Activated CD8-positive, alpha-beta memory T cell treated with anti-CD3 and anti-CD28 coated beads, Interleukin-2, amount 10 ng/mL, durations not matched to agents 7 days and 5 days (primary cell): ENCODE data around the gene PGM1. TPM values are rescaled to one million over a fixed set of nuclear protein-coding genes. Genes with fewer than 3 reads are reported as not detected.
A peak's percentile ranks its signal among the peaks of the same experiment; 100 is the strongest.

ENCODE experiments used
- ATAC-seq: fragments of 150-1000 bp; cut with Tn5 transposase; one replicate; pipeline ENCODE4 v1.10.0; 2021; ENCODE audit warnings: moderate library complexity
- CTCF ChIA-PET: fragments of 350-600 bp; sonication (Branson Sonifier 250); formaldehyde crosslinking; loops from one replicate; lab custom pipeline; 2021; ENCODE audit warnings: antibody characterized with exemption; lab: Charles Lee
- DNase-seq: peaks from one replicate; pipeline ENCODE4 v3.0.0-alpha.2; 2020
- H3K27ac Mint-ChIP-seq: one replicate; pipeline ENCODE4 v1.8.0; 2021; ENCODE audit warnings: mild to moderate bottlenecking, mixed read lengths
- H3K27me3 Mint-ChIP-seq: one replicate; pipeline ENCODE4 v1.8.0; 2021; ENCODE audit warnings: mixed read lengths
- H3K36me3 Mint-ChIP-seq: one replicate; pipeline ENCODE4 v1.8.0; 2021; ENCODE audit warnings: mild to moderate bottlenecking, mixed read lengths
- H3K4me1 Mint-ChIP-seq: one replicate; pipeline ENCODE4 v1.8.0; 2021; ENCODE audit warnings: mixed read lengths
- H3K4me3 Mint-ChIP-seq: one replicate; pipeline ENCODE4 v1.8.0; 2021; ENCODE audit warnings: mild to moderate bottlenecking, moderate library complexity, mixed read lengths
- H3K9me3 Mint-ChIP-seq: one replicate; pipeline ENCODE4 v1.8.0; 2022; ENCODE audit warnings: low read depth, mixed read lengths
- total RNA-seq, 2 experiments: library from RNA; stranded (reverse); gene quantifications; one replicate each; pipeline ENCODE4 v1.2.3, GENCODE V29; 2021

Gene PGM1
- total RNA-seq, 2 experiments from 2014 or later = 31.5 to 32.8 TPM

- Mint-ChIP-seq H3K4me3 (no peak overlapping the region), H3K27ac (no peak overlapping the region), H3K36me3 (no peaks in the 10 kb centered on the region), H3K4me1 (no peaks in the 10 kb centered on the region), H3K27me3 (peaks cover 4% of the 10 kb centered on the region), H3K9me3 (peaks cover 4% of the 10 kb centered on the region)
- CTCF ChIA-PET = interaction anchor here (2.4 kb wide), 1 partner anchor 8 kb away, joined by 12 read pairs; no protein-coding TSS in a partner anchor
- DNase-seq = no peak
- ATAC-seq = no peak
These were observed 90.5 kb downstream of the PGM1 start for GRCh38 chr1:63683759-63684158.

GRCh38 chr1:63686696-63687095 lies 93.5 kb downstream of the PGM1 start:
- CTCF ChIA-PET = no interaction called here
- no peaks in the 10 kb centered on the region for H3K9me3 Mint-ChIP-seq

DNA sequence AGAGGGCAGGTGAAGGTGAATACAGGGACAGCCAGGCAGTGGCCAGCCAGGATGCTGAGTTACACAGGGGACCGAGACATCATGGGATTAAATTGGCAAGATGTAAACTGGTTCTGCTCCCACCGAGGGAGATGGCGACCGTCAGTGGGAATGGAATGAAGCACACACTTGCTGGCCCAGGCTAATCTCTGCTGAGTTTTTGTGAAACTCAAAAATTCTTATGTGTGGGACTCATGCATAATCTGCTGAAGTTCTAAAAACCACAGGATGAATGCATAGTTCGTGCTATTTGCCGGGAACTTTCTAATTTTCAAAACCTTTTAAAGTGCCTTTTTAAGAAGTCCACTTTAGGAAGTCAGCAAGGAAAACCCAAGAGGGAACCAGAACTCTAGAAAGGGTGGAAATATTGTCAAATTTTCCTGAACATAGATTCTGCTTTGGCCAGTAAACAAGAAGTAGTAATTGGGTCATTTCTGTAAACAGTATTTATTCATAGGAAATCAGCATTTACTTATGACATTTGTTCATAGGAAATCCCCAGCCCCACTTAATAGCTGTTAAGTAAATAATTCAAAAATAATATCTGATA lies 95.2 kb downstream of the PGM1 start:
- Mint-ChIP-seq H3K27me3 (no peaks in the 10 kb centered on the region), H3K27ac (no peak overlapping the region), H3K4me1 (no peaks in the 10 kb centered on the region), H3K4me3 (no peak overlapping the region), H3K9me3 (no peaks in the 10 kb centered on the region), H3K36me3 (no peaks in the 10 kb centered on the region)
- no peak for DNase-seq
- CTCF ChIA-PET = interaction anchor here (1.3 kb wide), 1 partner anchor 449 kb away, joined by 3 read pairs; no protein-coding TSS in a partner anchor
- no peak for ATAC-seq

More at GRCh38 chr1:63686696-63687095, 93.5 kb downstream of the PGM1 start:
- ATAC-seq (no peak), DNase-seq (no peak)
- no peak overlapping the region for H3K4me3 Mint-ChIP-seq
- no peaks in the 10 kb centered on the region for H3K27me3 Mint-ChIP-seq
- no peaks in the 10 kb centered on the region for H3K36me3 Mint-ChIP-seq
- H3K27ac Mint-ChIP-seq = no peak overlapping the region
- no peaks in the 10 kb centered on the region for H3K4me1 Mint-ChIP-seq

- CTCF ChIA-PET = interaction anchor here (0.7 to 3.2 kb wide), 9 partner anchors 9 to 555 kb away, joined by 3 to 18 read pairs (median 4); no protein-coding TSS in a partner anchor
- Mint-ChIP-seq H3K9me3 (no peaks in the 10 kb centered on the region), H3K4me3 (no peak overlapping the region), H3K36me3 (no peaks in the 10 kb centered on the region), H3K27me3 (peaks cover 3% of the 10 kb centered on the region), H3K27ac (no peak overlapping the region), H3K4me1 (no peaks in the 10 kb centered on the region)
- DNase-seq = no peak
- no peak for ATAC-seq
These were observed 97.9 kb downstream of the PGM1 start for GRCh38 chr1:63690966-63691700.

DNA sequence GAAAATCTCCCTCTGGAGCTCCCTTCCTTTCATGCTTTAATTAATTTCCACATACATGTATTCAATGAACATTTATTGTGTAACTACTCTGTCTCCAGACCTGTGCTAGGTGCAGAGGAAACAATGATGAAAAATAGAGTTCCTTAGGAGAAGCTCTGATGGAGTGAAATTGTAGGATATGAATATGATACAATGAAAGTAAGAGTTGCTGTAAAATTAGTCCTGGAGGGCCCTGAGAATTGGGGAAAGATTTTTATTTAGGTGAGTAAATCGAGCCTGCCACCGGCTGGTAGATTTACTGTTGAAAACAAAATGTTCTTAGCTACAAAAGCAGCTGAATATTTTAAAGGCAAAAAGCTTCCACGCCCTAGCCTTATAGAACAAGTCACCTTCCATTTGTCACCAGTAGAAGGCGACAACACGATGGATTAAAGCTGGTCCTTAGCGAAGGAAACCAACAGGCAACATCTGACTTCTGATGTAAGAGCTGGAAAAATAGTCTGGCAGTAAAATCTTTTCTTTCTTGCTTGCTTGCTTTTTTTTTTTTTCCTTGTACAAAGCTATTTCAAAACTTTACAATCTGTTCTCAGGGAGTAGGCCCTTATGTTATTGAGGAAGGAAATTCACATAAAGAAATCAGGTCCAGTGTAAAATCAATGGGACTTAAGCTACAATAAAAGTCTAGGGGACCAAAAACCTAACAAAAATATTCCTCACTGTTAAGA lies 98.7 kb downstream of the PGM1 start:
- CTCF ChIA-PET = interaction anchor here (0.7 to 3.2 kb wide), 14 partner anchors 9 to 1025 kb away, joined by 3 to 18 read pairs (median 4); no protein-coding TSS in a partner anchor
- peak; percentile 43 for DNase-seq
- no peak for ATAC-seq
- H3K36me3 Mint-ChIP-seq = no peaks in the 10 kb centered on the region
- H3K9me3 Mint-ChIP-seq = no peaks in the 10 kb centered on the region
- no peak overlapping the region for H3K4me3 Mint-ChIP-seq
- H3K27me3 Mint-ChIP-seq = peaks cover 3% of the 10 kb centered on the region
- no peak overlapping the region for H3K27ac Mint-ChIP-seq
- H3K4me1 Mint-ChIP-seq = no peaks in the 10 kb centered on the region

- DNase-seq (no peak), ATAC-seq (no peak)
- Mint-ChIP-seq H3K27me3 (peaks cover 3% of the 10 kb centered on the region), H3K36me3 (no peaks in the 10 kb centered on the region), H3K27ac (no peak overlapping the region), H3K9me3 (no peaks in the 10 kb centered on the region), H3K4me3 (no peak overlapping the region), H3K4me1 (no peaks in the 10 kb centered on the region)
- CTCF ChIA-PET = interaction anchor here (2.7 to 3.2 kb wide), 2 partner anchors 443 to 553 kb away, joined by 11 to 18 read pairs; no protein-coding TSS in a partner anchor
These were observed 100.8 kb downstream of the PGM1 start for GRCh38 chr1:63693944-63694571.

DNA sequence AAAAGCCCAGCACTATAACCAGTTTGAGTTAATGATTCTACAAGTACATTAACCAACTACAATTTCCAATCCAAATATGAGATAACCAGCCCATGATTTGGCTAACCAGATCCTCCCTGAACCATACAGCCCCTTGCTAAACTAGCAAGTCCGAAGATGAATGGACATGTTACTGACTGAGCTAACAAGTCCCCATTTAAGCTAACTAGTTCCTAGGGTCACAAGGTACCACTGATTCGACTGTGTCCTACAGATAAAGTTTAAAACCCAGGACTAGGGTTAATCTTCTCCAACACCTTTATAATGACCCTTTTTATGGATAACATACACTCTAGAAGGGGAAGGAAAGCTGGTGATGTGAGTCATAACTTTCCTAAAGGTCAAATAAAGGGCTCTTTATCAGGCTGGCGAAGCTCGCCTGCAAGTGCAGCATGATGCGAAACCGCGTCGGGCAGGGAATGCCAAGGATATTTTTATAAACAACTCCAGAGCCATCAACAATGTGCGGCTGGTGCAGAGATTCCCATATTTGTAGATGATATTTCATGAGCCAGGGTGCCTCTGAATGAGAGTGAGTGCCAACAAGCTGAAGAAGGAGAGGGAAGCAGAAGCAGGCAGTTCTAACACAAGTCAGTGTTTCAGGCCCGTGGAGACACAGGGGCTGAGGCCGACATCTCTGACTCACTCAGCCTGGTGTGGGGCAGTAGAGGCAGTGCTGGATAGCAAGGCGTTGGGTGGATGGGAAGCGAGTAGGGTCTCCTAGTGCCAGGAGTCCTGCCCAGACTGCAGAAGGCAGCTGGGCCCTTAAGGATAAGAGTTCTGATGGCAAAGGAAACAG lies 105.0 kb downstream of the PGM1 start:
- DNase-seq (no peak), ATAC-seq (no peak)
- Mint-ChIP-seq H3K27ac (no peak overlapping the region), H3K27me3 (peaks cover 3% of the 10 kb centered on the region), H3K4me1 (no peaks in the 10 kb centered on the region), H3K36me3 (no peaks in the 10 kb centered on the region), H3K4me3 (no peak overlapping the region), H3K9me3 (no peaks in the 10 kb centered on the region)
- CTCF ChIA-PET = interaction anchor here (0.6 to 0.9 kb wide), 2 partner anchors 23 to 1891 kb away, joined by 3 to 4 read pairs; no protein-coding TSS in a partner anchor

DNA sequence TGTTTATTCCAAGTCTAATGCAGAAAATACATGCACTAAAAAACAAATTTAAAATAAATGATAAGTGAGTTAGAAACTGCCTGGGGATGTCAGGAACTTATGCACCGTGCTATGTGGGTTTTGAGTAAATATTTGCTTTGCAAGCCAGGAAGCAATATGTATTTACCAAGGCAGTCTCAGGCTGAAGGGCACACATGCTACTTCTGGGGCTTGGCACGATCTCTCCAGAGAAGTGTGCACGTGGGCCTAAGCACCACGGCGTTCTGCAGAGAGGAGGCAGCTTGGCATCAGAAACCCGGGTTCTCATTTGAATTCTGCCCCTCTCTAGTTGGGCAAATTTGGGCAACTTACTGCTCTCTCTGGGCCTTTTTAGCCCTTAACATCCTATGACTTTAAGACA lies 108.0 kb downstream of the PGM1 start:
- no peak overlapping the region for H3K4me3 Mint-ChIP-seq
- H3K4me1 Mint-ChIP-seq = no peaks in the 10 kb centered on the region
- no peak overlapping the region for H3K27ac Mint-ChIP-seq
- no peaks in the 10 kb centered on the region for H3K36me3 Mint-ChIP-seq
- CTCF ChIA-PET = no interaction called here
- DNase-seq (no peak), ATAC-seq (no peak)
- peaks cover 5% of the 10 kb centered on the region for H3K27me3 Mint-ChIP-seq
- H3K9me3 Mint-ChIP-seq = no peaks in the 10 kb centered on the region

DNA sequence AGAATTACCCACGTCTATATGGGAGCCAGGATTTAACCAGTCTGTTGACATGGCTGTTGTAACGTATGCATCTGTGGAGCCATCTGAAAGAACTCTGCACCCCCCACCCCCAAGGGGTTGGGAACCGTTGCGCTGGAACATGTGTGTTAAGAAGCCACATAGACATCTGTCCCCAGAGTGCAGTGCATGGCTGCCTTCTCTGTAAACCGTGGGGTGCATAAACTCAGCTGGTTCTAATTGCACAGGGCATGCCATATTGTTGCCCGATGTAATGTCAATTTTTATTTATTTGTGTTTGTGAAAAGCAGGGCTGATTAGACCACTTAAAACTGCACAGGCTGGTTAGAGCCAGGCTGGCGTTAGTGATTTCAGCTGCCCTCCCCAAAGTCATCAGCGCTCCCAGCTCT lies 110.5 kb downstream of the PGM1 start:
- no peaks in the 10 kb centered on the region for H3K4me1 Mint-ChIP-seq
- CTCF ChIA-PET = no interaction called here
- DNase-seq (no peak), ATAC-seq (no peak)
- H3K36me3 Mint-ChIP-seq = no peaks in the 10 kb centered on the region
- H3K4me3 Mint-ChIP-seq = no peak overlapping the region
- peaks cover 13% of the 10 kb centered on the region for H3K27me3 Mint-ChIP-seq
- no peaks in the 10 kb centered on the region for H3K9me3 Mint-ChIP-seq
- no peak overlapping the region for H3K27ac Mint-ChIP-seq

- Mint-ChIP-seq H3K4me1 (no peaks in the 10 kb centered on the region), H3K27me3 (peaks cover 19% of the 10 kb centered on the region), H3K9me3 (no peaks in the 10 kb centered on the region), H3K27ac (no peak overlapping the region), H3K4me3 (no peak overlapping the region), H3K36me3 (no peaks in the 10 kb centered on the region)
- CTCF ChIA-PET = no interaction called here
- ATAC-seq (no peak), DNase-seq (no peak)
These were observed 111.2 kb downstream of the PGM1 start for GRCh38 chr1:63704443-63704842.

DNA sequence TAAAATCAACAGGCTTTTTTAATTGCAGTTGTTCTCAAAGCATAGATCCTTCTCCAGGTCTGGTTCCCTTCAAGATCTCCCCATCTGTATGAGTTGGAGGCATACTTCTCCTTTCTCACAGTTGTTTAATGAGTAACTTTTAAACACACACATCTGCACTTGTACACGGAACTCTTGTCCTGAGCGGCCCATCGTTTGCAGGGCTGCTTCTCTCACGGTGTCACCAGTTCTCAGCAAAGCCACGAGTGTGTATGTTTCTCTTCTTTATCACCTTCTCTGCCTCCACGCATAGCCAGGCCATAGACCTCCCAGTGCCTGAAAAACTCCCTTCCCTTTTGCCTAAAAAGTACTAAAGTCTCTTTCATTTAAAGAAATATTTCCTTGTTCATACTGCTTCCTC lies 111.9 kb downstream of the PGM1 start:
- CTCF ChIA-PET = no interaction called here
- Mint-ChIP-seq H3K9me3 (no peaks in the 10 kb centered on the region), H3K27me3 (peaks cover 19% of the 10 kb centered on the region), H3K4me3 (no peak overlapping the region), H3K27ac (no peak overlapping the region), H3K36me3 (no peaks in the 10 kb centered on the region), H3K4me1 (no peaks in the 10 kb centered on the region)
- DNase-seq (no peak), ATAC-seq (no peak)

- H3K4me3 Mint-ChIP-seq = no peak overlapping the region
- no peak for DNase-seq
- H3K4me1 Mint-ChIP-seq = no peaks in the 10 kb centered on the region
- no peaks in the 10 kb centered on the region for H3K9me3 Mint-ChIP-seq
- no peak overlapping the region for H3K27ac Mint-ChIP-seq
- ATAC-seq = no peak
- H3K36me3 Mint-ChIP-seq = no peaks in the 10 kb centered on the region
- peaks cover 19% of the 10 kb centered on the region for H3K27me3 Mint-ChIP-seq
- CTCF ChIA-PET = interaction anchor here (0.6 kb wide), 1 partner anchor 297 kb away, joined by 3 read pairs; no protein-coding TSS in a partner anchor
These were observed 116.1 kb downstream of the PGM1 start for GRCh38 chr1:63709267-63709828.
